Measurements from ENCODE around the gene PHF21B.

The PHF21B gene

GRCh38 chr22:44970291-44970690 lies 39.5 kb downstream of the PHF21B start:
- TF ChIP-seq REST (IDR thresholded peaks at IDR 0.05; ENCODE audit: insufficient read depth in 1 of 2, low read depth in 2 of 2, low read length in 2 of 2) (no peak), TAF1 (IDR thresholded peaks at IDR 0.05; ENCODE audit: borderline replicate concordance, insufficient read depth, low read length) (no peak), FOXP2 (optimal IDR thresholded peaks at IDR 0.05; ENCODE audit: borderline replicate concordance, extremely low read depth, extremely low read length, insufficient read depth) (no peak), POLR2AphosphoS5 (IDR thresholded peaks at IDR 0.05; ENCODE audit: low read depth, low read length) (no peak), SIN3A (IDR thresholded peaks at IDR 0.05; ENCODE audit: borderline replicate concordance, insufficient read depth, low read length) (no peak)

GRCh38 chr22:44969817-44970216 lies 40.0 kb downstream of the PHF21B start:
- no peak for TF ChIP-seq REST (IDR thresholded peaks at IDR 0.05; ENCODE audit: insufficient read depth in 1 of 2, low read depth in 2 of 2, low read length in 2 of 2)
- TF ChIP-seq FOXP2 (optimal IDR thresholded peaks at IDR 0.05; ENCODE audit: borderline replicate concordance, extremely low read depth, extremely low read length, insufficient read depth): no peak
- no peak for TF ChIP-seq SIN3A (IDR thresholded peaks at IDR 0.05; ENCODE audit: borderline replicate concordance, insufficient read depth, low read length)
- TF ChIP-seq TAF1 (IDR thresholded peaks at IDR 0.05; ENCODE audit: borderline replicate concordance, insufficient read depth, low read length): no peak

GRCh38 chr22:44968736-44969135 lies 41.1 kb downstream of the PHF21B start:
- TF ChIP-seq FOXP2 (optimal IDR thresholded peaks at IDR 0.05; ENCODE audit: borderline replicate concordance, extremely low read depth, extremely low read length, insufficient read depth) (no peak), TAF1 (IDR thresholded peaks at IDR 0.05; ENCODE audit: borderline replicate concordance, insufficient read depth, low read length) (no peak)

- no peak for TF ChIP-seq TAF1 (IDR thresholded peaks at IDR 0.05; ENCODE audit: borderline replicate concordance, insufficient read depth, low read length)
- TF ChIP-seq SIN3A (IDR thresholded peaks at IDR 0.05; ENCODE audit: borderline replicate concordance, insufficient read depth, low read length): no peak
- TF ChIP-seq FOXP2 (optimal IDR thresholded peaks at IDR 0.05; ENCODE audit: borderline replicate concordance, extremely low read depth, extremely low read length, insufficient read depth): no peak
- TF ChIP-seq REST (IDR thresholded peaks at IDR 0.05; ENCODE audit: insufficient read depth in 1 of 2, low read depth in 2 of 2, low read length in 2 of 2): no peak
- TF ChIP-seq POLR2AphosphoS5 (IDR thresholded peaks at IDR 0.05; ENCODE audit: low read depth, low read length): no peak
Measured at GRCh38 chr22:44965171-44965570, 44.6 kb downstream of the PHF21B start.

- TF ChIP-seq FOXP2 (optimal IDR thresholded peaks at IDR 0.05; ENCODE audit: borderline replicate concordance, extremely low read depth, extremely low read length, insufficient read depth) (no peak), POLR2AphosphoS5 (IDR thresholded peaks at IDR 0.05; ENCODE audit: low read depth, low read length) (no peak), SIN3A (IDR thresholded peaks at IDR 0.05; ENCODE audit: borderline replicate concordance, insufficient read depth, low read length) (no peak), TAF1 (IDR thresholded peaks at IDR 0.05; ENCODE audit: borderline replicate concordance, insufficient read depth, low read length) (no peak), REST (IDR thresholded peaks at IDR 0.05; ENCODE audit: insufficient read depth in 1 of 2, low read depth in 2 of 2, low read length in 2 of 2) (no peak)
Measured at GRCh38 chr22:44964722-44965078, 45.1 kb downstream of the PHF21B start.

Data from PFSK-1 (cell line).